Retinal pigment epithelial cell (primary cell): Measurements from ENCODE around the gene ANKMY1.

Experiments
- DNase-seq: peaks from one replicate; pipeline ENCODE4 v3.0.0-alpha.2; 2010; ENCODE audit warnings: low read depth
- H3K4me3 ChIP-seq: 2 replicates; pipeline ENCODE4 v1.5.1; 2011; ENCODE audit warnings: mild to moderate bottlenecking, low read length, control low read depth, moderate library complexity
- CTCF ChIP-seq: conservative IDR thresholded peaks from 2 replicates; pipeline ENCODE4 v1.5.1; 2011; ENCODE audit warnings: low read depth, low read length, control low read depth, inconsistent platforms

ANKMY1 gene

GRCh38 chr2:240589850-240590525 lies 32.2 kb upstream of the ANKMY1 start:
- TF ChIP-seq CTCF = no peak
- DNase-seq = no peak
- H3K4me3 ChIP-seq = no peak overlapping the region

GRCh38 chr2:240589375-240589774 lies 31.6 kb upstream of the ANKMY1 start:
- TF ChIP-seq CTCF = no peak
- H3K4me3 ChIP-seq = no peak overlapping the region
- no peak for DNase-seq

- no peak for TF ChIP-seq CTCF
- no peak for DNase-seq
- H3K4me3 ChIP-seq = no peak overlapping the region
Observed at GRCh38 chr2:240588669-240589068, 30.9 kb upstream of the ANKMY1 start.

GRCh38 chr2:240588006-240588655 lies 30.3 kb upstream of the ANKMY1 start:
- no peak for TF ChIP-seq CTCF
- no peak for DNase-seq
- peak overlapping the region; percentile 98 for H3K4me3 ChIP-seq

GRCh38 chr2:240586919-240587800 lies 29.4 kb upstream of the ANKMY1 start:
- H3K4me3 ChIP-seq = peak overlapping the region; percentile 98
- no peak for DNase-seq
- no peak for TF ChIP-seq CTCF

GRCh38 chr2:240586198-240586918 lies 28.6 kb upstream of the ANKMY1 start, which contains the start of gene CAPN10:
CAPN10 (plus strand) TSS chr2:240586734; CDS start chr2:240586912, 178 bp downstream.
- TF ChIP-seq CTCF = no peak
- DNase-seq = peak; percentile 74
- H3K4me3 ChIP-seq = peak within 1 kb of the TSS; percentile 98
